ENCODE data around the gene SH3D19.

SH3D19 gene

GRCh38 chr4:151184523-151185458, 140.6 kb downstream of the SH3D19 start:
- TF ChIP-seq ZFX (IDR thresholded peaks at IDR 0.05) = no peak
- TF ChIP-seq CTCF (conservative IDR thresholded peaks at IDR 0.05) = no peak
- H3K27ac ChIP-seq = no peak overlapping the region

GRCh38 chr4:151182455-151182996, 142.9 kb downstream of the SH3D19 start:
- no peak for TF ChIP-seq CTCF (conservative IDR thresholded peaks at IDR 0.05)
- TF ChIP-seq ZFX (IDR thresholded peaks at IDR 0.05) = no peak
- H3K27ac ChIP-seq = no peak overlapping the region

GRCh38 chr4:151176685-151177084, 148.7 kb downstream of the SH3D19 start:
- no peak overlapping the region for H3K27ac ChIP-seq
- TF ChIP-seq CTCF (conservative IDR thresholded peaks at IDR 0.05) (no peak), ZFX (IDR thresholded peaks at IDR 0.05) (no peak)

- TF ChIP-seq ZFX (IDR thresholded peaks at IDR 0.05) (no peak), CTCF (conservative IDR thresholded peaks at IDR 0.05) (no peak)
- H3K27ac ChIP-seq = no peak overlapping the region
Measured at GRCh38 chr4:151175754-151176631, 149.4 kb downstream of the SH3D19 start.

- no peak overlapping the region for H3K27ac ChIP-seq
- TF ChIP-seq ZFX (IDR thresholded peaks at IDR 0.05) (no peak), CTCF (conservative IDR thresholded peaks at IDR 0.05) (no peak)
Measured at GRCh38 chr4:151175233-151175632, 150.2 kb downstream of the SH3D19 start.

- TF ChIP-seq ZFX (IDR thresholded peaks at IDR 0.05) (no peak), CTCF (conservative IDR thresholded peaks at IDR 0.05) (no peak)
- H3K27ac ChIP-seq = no peak overlapping the region
Measured at GRCh38 chr4:151174784-151175183, 150.6 kb downstream of the SH3D19 start.
